MM.1S (cell line): Measurements from ENCODE around the gene TLCD5.

ENCODE experiments used
- CTCF ChIP-seq: fragments of 300-600 bp; sonication (generic); IDR thresholded peaks from 2 replicates; pipeline ENCODE4 v1.5.1; 2016; ENCODE audit warnings: antibody characterized with exemption, low read length, mixed read lengths
- EZH2 ChIP-seq: fragments of 300-600 bp; sonication (generic); optimal IDR thresholded peaks from 2 replicates; pipeline ENCODE3; 2017; ENCODE audit warnings: low read depth, mild to moderate bottlenecking, antibody characterized with exemption, low read length, mixed read lengths

GRCh38 chr11:120350637-120351036 is 25.5 kb downstream of the TLCD5 start:
- TF ChIP-seq CTCF (no peak), EZH2 (no peak)
